GM23338 (cell line): Measurements from ENCODE around the gene OPRM1. TPM values are rescaled to one million over a fixed set of nuclear protein-coding genes. Genes with fewer than 3 reads are reported as not detected.
A peak's percentile ranks its signal among the peaks of the same experiment; 100 is the strongest.

ENCODE experiments used
- ATAC-seq: fragments of 200-7000 bp; cut with Tn5 transposase; 3 replicates; pipeline ENCODE4 v1.9.1; 2020
- DNase-seq: peaks from one replicate; pipeline ENCODE4 v3.0.0-alpha.2; 2015; ENCODE audit warnings: low spot score
- H2AFZ ChIP-seq: fragments of 200-600 bp; sonication (generic); 2 replicates; pipeline ENCODE4 v1.8.0; 2016; ENCODE audit warnings: antibody characterized with exemption, mild to moderate bottlenecking, moderate library complexity
- H3F3A ChIP-seq: fragments of 200-600 bp; sonication (generic); replicated peaks from 2 replicates; pipeline ENCODE4 v1.8.0; 2017; ENCODE audit warnings: antibody characterized with exemption, mixed run types, low read depth
- H3K27ac ChIP-seq: fragments of 200-600 bp; sonication (generic); 2 replicates; pipeline ENCODE4 v1.6.1; 2016; ENCODE audit warnings: low read depth
- H3K27me3 ChIP-seq: fragments of 200-600 bp; sonication (generic); 2 replicates; pipeline ENCODE4 v1.8.0; 2016; ENCODE audit warnings: mild to moderate bottlenecking, mixed run types, moderate library complexity; ENCODE audit not compliant: insufficient read depth
- H3K36me3 ChIP-seq: fragments of 200-600 bp; sonication (generic); 2 replicates; pipeline ENCODE4 v1.8.0; 2016; ENCODE audit warnings: mild to moderate bottlenecking; ENCODE audit not compliant: insufficient read depth
- H3K4me1 ChIP-seq: fragments of 200-600 bp; sonication (generic); 2 replicates; pipeline ENCODE4 v1.8.0; 2016; ENCODE audit warnings: mild to moderate bottlenecking, moderate library complexity; ENCODE audit not compliant: insufficient read depth
- H3K4me2 ChIP-seq: fragments of 200-600 bp; sonication (generic); 2 replicates; pipeline ENCODE4 v1.7.1; 2017; ENCODE audit warnings: mixed run types
- H3K4me3 ChIP-seq: fragments of 200-600 bp; sonication (generic); 2 replicates; pipeline ENCODE4 v1.6.1; 2016; ENCODE audit warnings: mixed run types
- H3K79me2 ChIP-seq: fragments of 200-600 bp; sonication (generic); replicated peaks from 2 replicates; pipeline ENCODE4 v1.8.0; 2017; ENCODE audit warnings: mild to moderate bottlenecking; ENCODE audit not compliant: insufficient read depth
- H3K9me2 ChIP-seq: fragments of 200-600 bp; sonication (generic); 2 replicates; pipeline ENCODE4 v1.8.0; 2017; ENCODE audit not compliant: insufficient read depth
- H4K20me1 ChIP-seq: fragments of 200-600 bp; sonication (generic); replicated peaks from 2 replicates; pipeline ENCODE4 v1.8.0; 2017; ENCODE audit warnings: mild to moderate bottlenecking; ENCODE audit not compliant: insufficient read depth
- H3K27ac Mint-ChIP-seq: 2 replicates; pipeline ENCODE4 v1.8.0; 2020; ENCODE audit warnings: inconsistent platforms, mild to moderate bottlenecking, moderate library complexity, mixed read lengths
- H3K27me3 Mint-ChIP-seq: 3 replicates; pipeline ENCODE4 v1.8.0; 2022; ENCODE audit warnings: low read depth, mild to moderate bottlenecking, moderate library complexity, mixed read lengths, inconsistent platforms; ENCODE audit not compliant: insufficient read depth, poor library complexity
- H3K36me3 Mint-ChIP-seq: 3 replicates; pipeline ENCODE4 v1.8.0; 2021; ENCODE audit warnings: low read depth, mild to moderate bottlenecking, inconsistent platforms, moderate library complexity, mixed read lengths
- H3K4me1 Mint-ChIP-seq: 3 replicates; pipeline ENCODE4 v1.8.0; 2020; ENCODE audit warnings: mild to moderate bottlenecking, inconsistent platforms, mixed read lengths
- H3K4me3 Mint-ChIP-seq: 3 replicates; pipeline ENCODE4 v1.8.0; 2021; ENCODE audit warnings: moderate library complexity, mild to moderate bottlenecking, inconsistent platforms, mixed read lengths
- H3K9me3 Mint-ChIP-seq: 3 replicates; pipeline ENCODE4 v1.8.0; 2020; ENCODE audit warnings: moderate library complexity, mild to moderate bottlenecking, inconsistent platforms, mixed read lengths
- EZH2 ChIP-seq: fragments of 200-600 bp; sonication (generic); IDR thresholded peaks from one replicate; pipeline ENCODE4 v1.8.0; 2017; ENCODE audit warnings: antibody characterized with exemption, mild to moderate bottlenecking, low read depth; ENCODE audit not compliant: unreplicated experiment
- NANOG ChIP-seq: IDR thresholded peaks from 2 replicates; pipeline ENCODE4 v1.6.1; 2016; ENCODE audit warnings: antibody characterized with exemption, borderline replicate concordance
- polyA plus RNA-seq: library from polyadenylated mRNA; unstranded; fragments of >200 nt; fragmentation: Nextera tagmentation; extraction: Ambion mirVana; gene quantifications from 2 replicates; pipeline ENCODE4 v1.2.1, GENCODE V29; 2016
- total RNA-seq: library from RNA; depleted of rRNA; stranded (reverse); fragments of >200 nt; shearing (Covaris generic); gene quantifications from 2 replicates; pipeline ENCODE4 v1.2.3, GENCODE V29; 2014
- TF ChIP-seq, protein P1 (sequence below): IDR thresholded peaks from 2 replicates; pipeline ENCODE4 v1.6.1; 2016; ENCODE audit warnings: antibody characterized with exemption
- TF ChIP-seq, protein P2 (sequence below): IDR thresholded peaks from one replicate; pipeline ENCODE4 v1.6.1; 2018; ENCODE audit warnings: antibody characterized with exemption; ENCODE audit not compliant: unreplicated experiment
- TF ChIP-seq, protein P3 (sequence below): fragments of 250-450 bp; sonication (Bioruptor Pico); IDR thresholded peaks from 2 replicates; pipeline ENCODE4 v1.5.0; 2020; ENCODE audit warnings: mild to moderate bottlenecking, moderate library complexity

The OPRM1 gene
- total and polyA plus RNA-seq, 2 experiments from 2014 or later: 0.52 TPM; not detected in 1

DNA sequence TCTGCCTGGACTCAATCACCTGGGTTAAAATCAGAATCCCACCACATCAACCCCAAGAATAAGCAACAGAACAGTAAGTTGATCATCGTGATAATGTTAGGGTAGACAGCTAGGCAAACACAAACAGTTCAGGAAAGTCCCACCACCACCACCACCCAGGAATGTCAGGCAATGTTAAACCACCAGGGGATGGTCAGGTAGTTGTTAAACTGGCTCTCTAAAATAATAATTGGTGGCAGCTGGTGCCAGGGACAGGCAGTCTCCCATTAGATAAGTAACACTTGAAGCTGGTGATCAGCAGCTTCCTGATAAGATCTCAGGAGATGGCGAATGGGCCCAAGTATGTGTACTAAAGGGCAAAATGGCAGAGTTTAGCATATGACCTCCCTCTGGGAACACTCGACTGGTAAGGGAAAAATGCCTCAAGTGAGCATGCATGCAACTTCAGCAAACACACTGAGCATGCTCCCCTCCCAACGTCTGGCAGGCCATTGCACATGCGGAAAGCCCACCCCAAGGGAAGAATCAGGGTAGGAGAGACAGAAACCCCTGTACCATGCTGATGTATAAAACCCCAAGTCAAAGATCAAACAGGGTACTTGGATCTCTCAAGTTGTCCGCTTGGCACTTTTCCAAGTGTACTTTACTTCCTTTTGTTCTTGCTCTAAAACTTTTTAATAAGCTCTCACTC is 250.9 kb downstream of the OPRM1 start:
- Mint-ChIP-seq H3K27me3 (no peaks in the 10 kb centered on the region), H3K9me3 (no peaks in the 10 kb centered on the region; the same call in 1 of the 3 replicates), H3K27ac (no peak overlapping the region), H3K4me1 (no peaks in the 10 kb centered on the region), H3K36me3 (no peaks in the 10 kb centered on the region), H3K4me3 (no peak overlapping the region)
- Histone ChIP-seq H3K4me1 (no peaks in the 10 kb centered on the region; the same call in 1 of the 2 replicates), H3K79me2 (no peaks in the 10 kb centered on the region), H3K9me2 (no peaks in the 10 kb centered on the region), H3K36me3 (no peaks in the 10 kb centered on the region), H3K27me3 (no peaks in the 10 kb centered on the region), H3K27ac (no peak overlapping the region), H3F3A (no peaks in the 10 kb centered on the region), H2AFZ (0 out of 2 replicates have a peak overlapping the region, but pooled peaks have one; percentile 43), H3K4me3 (no peak overlapping the region), H4K20me1 (no peaks in the 10 kb centered on the region), H3K4me2 (no peak overlapping the region)
- ATAC-seq (no peak), DNase-seq (no peak)
- TF ChIP-seq, protein P1, sequence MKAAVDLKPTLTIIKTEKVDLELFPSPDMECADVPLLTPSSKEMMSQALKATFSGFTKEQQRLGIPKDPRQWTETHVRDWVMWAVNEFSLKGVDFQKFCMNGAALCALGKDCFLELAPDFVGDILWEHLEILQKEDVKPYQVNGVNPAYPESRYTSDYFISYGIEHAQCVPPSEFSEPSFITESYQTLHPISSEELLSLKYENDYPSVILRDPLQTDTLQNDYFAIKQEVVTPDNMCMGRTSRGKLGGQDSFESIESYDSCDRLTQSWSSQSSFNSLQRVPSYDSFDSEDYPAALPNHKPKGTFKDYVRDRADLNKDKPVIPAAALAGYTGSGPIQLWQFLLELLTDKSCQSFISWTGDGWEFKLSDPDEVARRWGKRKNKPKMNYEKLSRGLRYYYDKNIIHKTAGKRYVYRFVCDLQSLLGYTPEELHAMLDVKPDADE: no peak
- TF ChIP-seq NANOG (no peak), EZH2 (no peak)
- TF ChIP-seq, protein P2, sequence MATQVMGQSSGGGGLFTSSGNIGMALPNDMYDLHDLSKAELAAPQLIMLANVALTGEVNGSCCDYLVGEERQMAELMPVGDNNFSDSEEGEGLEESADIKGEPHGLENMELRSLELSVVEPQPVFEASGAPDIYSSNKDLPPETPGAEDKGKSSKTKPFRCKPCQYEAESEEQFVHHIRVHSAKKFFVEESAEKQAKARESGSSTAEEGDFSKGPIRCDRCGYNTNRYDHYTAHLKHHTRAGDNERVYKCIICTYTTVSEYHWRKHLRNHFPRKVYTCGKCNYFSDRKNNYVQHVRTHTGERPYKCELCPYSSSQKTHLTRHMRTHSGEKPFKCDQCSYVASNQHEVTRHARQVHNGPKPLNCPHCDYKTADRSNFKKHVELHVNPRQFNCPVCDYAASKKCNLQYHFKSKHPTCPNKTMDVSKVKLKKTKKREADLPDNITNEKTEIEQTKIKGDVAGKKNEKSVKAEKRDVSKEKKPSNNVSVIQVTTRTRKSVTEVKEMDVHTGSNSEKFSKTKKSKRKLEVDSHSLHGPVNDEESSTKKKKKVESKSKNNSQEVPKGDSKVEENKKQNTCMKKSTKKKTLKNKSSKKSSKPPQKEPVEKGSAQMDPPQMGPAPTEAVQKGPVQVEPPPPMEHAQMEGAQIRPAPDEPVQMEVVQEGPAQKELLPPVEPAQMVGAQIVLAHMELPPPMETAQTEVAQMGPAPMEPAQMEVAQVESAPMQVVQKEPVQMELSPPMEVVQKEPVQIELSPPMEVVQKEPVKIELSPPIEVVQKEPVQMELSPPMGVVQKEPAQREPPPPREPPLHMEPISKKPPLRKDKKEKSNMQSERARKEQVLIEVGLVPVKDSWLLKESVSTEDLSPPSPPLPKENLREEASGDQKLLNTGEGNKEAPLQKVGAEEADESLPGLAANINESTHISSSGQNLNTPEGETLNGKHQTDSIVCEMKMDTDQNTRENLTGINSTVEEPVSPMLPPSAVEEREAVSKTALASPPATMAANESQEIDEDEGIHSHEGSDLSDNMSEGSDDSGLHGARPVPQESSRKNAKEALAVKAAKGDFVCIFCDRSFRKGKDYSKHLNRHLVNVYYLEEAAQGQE: no peak
- TF ChIP-seq, protein P3, sequence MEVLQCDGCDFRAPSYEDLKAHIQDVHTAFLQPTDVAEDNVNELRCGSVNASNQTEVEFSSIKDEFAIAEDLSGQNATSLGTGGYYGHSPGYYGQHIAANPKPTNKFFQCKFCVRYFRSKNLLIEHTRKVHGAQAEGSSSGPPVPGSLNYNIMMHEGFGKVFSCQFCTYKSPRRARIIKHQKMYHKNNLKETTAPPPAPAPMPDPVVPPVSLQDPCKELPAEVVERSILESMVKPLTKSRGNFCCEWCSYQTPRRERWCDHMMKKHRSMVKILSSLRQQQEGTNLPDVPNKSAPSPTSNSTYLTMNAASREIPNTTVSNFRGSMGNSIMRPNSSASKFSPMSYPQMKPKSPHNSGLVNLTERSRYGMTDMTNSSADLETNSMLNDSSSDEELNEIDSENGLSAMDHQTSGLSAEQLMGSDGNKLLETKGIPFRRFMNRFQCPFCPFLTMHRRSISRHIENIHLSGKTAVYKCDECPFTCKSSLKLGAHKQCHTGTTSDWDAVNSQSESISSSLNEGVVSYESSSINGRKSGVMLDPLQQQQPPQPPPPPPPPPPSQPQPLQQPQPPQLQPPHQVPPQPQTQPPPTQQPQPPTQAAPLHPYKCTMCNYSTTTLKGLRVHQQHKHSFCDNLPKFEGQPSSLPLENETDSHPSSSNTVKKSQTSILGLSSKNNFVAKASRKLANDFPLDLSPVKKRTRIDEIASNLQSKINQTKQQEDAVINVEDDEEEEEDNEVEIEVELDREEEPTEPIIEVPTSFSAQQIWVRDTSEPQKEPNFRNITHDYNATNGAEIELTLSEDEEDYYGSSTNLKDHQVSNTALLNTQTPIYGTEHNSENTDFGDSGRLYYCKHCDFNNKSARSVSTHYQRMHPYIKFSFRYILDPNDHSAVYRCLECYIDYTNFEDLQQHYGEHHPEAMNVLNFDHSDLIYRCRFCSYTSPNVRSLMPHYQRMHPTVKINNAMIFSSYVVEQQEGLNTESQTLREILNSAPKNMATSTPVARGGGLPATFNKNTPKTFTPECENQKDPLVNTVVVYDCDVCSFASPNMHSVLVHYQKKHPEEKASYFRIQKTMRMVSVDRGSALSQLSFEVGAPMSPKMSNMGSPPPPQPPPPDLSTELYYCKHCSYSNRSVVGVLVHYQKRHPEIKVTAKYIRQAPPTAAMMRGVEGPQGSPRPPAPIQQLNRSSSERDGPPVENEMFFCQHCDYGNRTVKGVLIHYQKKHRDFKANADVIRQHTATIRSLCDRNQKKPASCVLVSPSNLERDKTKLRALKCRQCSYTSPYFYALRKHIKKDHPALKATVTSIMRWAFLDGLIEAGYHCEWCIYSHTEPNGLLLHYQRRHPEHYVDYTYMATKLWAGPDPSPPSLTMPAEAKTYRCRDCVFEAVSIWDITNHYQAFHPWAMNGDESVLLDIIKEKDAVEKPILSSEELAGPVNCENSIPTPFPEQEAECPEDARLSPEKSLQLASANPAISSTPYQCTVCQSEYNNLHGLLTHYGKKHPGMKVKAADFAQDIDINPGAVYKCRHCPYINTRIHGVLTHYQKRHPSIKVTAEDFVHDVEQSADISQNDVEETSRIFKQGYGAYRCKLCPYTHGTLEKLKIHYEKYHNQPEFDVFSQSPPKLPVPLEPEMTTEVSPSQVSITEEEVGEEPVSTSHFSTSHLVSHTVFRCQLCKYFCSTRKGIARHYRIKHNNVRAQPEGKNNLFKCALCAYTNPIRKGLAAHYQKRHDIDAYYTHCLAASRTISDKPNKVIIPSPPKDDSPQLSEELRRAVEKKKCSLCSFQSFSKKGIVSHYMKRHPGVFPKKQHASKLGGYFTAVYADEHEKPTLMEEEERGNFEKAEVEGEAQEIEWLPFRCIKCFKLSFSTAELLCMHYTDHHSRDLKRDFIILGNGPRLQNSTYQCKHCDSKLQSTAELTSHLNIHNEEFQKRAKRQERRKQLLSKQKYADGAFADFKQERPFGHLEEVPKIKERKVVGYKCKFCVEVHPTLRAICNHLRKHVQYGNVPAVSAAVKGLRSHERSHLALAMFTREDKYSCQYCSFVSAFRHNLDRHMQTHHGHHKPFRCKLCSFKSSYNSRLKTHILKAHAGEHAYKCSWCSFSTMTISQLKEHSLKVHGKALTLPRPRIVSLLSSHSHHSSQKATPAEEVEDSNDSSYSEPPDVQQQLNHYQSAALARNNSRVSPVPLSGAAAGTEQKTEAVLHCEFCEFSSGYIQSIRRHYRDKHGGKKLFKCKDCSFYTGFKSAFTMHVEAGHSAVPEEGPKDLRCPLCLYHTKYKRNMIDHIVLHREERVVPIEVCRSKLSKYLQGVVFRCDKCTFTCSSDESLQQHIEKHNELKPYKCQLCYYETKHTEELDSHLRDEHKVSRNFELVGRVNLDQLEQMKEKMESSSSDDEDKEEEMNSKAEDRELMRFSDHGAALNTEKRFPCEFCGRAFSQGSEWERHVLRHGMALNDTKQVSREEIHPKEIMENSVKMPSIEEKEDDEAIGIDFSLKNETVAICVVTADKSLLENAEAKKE: no peak
